GM19395 (cell line): ENCODE measurements around the gene CDYL.

Experiments used
- ATAC-seq: cut with Tn5 transposase; IDR thresholded peaks from one replicate; pipeline ENCODE4 v1.9.1; 2021; ENCODE audit warnings: mild to moderate bottlenecking, moderate library complexity; ENCODE audit not compliant: unreplicated experiment

CDYL gene

DNA sequence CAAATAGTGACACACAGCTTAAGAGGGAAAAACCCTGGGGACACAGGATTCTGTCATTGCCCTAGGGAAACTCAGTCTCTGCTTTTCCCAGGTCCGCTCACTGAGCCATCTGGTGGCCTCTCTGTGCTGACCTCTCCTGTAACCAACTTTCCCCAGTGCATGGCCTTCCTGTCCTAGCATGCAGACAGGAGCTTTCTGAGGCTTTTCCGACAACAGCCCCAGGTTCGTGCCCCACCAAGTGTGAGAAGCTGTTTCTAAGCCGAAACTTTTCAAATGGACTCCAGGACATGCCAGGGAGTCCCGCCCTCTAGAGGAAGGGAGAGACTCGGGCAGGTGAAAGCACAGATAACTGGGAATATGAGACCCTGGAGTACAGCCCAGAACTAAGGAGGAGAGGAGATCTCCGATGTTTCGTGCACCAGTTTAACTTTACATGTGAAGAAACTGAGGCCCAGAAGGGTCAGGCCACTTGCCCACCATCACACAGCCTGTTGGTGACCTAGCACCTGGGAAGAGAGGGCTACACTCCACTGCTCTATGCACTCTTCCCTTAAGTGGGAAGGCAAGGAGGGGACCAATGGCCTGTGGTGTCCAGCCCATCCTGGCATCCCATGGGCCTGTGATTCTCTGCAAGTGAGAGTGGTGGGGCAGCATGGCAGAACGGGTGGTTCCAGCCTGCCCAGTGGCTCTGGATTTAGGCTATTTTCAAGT, 181.5 kb downstream of the CDYL start:
- ATAC-seq = no peak

DNA sequence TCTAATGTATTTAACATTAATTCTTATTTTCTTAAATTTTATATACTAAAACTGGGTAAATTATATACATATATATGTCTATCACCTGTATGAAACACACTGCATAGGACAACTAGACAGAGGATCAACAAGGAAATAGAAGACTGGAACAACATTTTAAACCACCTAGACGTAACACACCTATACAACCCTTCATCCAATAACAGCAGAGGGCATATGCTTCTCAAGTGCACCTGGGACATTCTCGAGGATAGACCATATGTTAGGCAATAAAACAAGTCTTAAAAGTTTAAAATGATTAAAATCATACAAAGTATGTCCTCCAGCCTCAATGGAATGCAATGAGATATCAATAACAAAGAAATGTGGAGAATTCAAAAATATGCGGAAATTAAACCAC, 182.4 kb downstream of the CDYL start:
- ATAC-seq = no peak

DNA sequence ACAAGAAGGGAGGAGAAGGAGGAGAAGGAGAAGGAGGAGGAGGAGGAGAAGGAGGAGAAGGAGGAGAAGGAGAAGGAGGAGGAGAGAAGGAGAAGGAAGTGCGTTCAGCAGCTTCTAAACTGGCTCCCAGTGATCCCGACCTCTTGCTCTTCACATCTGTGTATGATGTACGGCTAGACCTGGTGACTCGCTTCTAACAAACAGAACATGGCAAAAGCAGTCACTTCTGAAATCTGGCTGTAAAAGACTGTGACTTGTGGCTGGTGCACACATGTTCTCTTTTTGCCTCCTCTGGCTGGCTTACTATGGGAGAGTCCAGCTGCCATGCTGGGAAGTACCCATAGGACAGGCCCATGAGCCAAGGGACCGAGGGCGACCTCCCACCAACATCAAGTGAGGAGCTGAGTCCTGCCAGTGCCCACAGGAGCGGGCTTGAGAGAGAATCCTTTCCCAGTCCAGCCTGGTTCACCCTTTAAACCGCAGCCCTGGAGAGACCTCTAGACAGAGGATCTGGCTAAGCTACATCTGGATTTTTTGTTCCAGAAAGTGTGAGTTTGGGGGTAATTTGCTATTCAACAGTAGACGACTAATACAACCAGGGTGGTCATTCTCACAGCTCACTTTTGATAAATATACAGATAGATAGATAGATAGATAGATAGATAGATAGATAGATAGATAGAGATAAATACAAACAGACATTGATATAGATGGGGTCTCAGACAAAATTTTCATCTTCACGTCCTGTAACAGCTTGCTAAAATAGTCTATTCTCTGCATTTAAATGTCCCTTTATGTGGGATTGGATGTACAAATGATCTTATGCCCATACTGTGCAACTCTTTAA, 185.3 kb downstream of the CDYL start:
- ATAC-seq = no peak

DNA sequence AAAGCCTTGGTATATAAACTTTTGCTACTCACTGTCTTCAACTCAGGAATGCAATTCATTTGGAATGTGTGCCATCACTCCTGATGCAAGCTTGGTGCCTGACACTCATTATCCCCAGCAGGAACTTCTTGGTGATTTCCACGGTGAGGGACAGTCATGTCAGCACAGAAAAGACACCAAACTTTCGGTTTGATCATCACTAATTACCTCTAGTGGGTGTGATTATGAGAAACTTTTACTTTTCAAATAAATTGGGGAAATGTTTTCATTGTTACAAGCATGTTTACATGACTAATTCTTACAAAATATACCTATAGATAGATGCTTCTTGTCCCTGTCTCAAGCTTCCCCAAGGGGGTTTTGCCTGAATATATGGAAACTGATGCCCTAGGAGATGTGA, 186.7 kb downstream of the CDYL start:
- ATAC-seq = no peak

DNA sequence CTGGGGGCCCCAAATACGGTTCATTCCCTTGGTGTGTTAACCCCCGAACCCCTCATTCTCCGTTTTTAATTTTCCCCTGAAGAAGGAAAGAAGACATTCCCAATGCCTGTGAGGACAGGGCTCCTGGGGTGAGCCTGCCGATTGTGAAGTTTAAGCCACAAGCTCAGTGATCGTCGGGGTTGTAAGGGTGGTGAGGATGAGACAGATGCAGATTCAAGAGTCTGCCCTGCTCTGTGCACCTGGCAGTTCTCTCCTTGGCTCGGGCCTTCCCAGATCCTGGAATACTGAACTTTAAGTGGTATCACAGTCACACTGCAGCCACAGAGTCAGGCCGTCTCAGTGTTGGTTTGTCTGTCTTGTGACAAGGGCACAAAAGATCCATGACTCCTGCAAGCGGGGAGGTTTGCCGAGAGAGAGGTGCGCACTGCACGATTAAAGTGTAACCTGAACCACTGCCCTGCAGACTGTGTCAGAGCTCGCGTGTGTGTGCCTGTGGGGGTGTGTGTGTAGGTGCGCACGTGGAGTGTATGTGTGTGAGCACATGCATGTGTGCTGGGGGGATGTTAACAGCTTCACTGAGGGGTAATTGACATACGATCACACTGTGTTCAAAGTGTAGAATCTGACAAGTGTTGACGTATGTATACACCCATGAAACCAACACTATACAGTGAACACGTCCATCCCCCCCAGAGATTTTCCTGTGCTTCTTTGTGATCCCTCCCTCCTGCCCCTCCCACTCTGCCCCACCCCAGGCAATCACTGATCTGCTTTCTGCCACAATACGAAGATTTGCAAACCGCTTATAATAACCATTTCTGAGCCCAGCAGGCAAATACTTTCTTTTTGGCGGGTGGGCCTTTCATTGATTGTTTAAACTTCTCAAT, 188.7 kb downstream of the CDYL start:
- no peak for ATAC-seq

DNA sequence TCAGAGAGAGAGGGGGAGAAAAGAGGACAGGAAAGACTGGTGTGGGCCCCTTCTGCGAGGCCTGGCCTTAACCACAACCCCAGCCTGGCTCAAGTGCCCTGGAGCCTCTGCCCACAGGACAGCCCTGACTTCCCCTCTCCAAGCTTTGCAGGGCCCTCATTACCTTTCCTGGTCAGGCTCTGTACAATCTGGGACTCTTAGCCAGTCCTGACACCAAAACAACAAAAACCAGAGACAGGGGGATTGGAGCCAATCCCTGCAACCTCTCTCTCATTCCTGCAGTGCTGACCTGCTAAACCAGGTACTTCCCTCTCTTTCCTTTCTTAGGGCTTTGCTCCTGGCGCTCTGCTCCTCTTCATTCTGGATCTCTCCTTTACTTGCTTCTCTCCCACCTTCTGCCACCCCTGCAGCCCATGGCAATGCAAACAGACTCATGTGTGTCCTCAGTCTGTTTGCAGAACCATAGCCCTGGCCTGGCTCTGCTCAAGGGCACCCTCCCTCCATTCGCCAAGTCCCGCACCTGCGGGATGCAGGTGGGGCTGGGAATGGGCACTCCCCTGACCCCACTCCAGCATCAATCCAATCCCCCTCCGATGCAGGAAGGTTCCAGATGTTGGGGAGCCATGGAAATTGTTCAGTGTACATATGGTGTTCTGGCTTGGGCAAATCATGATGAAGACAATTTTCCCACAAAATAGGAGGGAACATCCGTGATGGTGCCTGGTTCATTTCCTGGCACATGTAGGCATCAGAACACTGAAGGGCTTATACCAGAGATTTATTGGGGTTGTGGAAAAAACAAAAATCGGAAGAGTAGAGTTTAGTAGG, 189.6 kb downstream of the CDYL start:
- no peak for ATAC-seq

DNA sequence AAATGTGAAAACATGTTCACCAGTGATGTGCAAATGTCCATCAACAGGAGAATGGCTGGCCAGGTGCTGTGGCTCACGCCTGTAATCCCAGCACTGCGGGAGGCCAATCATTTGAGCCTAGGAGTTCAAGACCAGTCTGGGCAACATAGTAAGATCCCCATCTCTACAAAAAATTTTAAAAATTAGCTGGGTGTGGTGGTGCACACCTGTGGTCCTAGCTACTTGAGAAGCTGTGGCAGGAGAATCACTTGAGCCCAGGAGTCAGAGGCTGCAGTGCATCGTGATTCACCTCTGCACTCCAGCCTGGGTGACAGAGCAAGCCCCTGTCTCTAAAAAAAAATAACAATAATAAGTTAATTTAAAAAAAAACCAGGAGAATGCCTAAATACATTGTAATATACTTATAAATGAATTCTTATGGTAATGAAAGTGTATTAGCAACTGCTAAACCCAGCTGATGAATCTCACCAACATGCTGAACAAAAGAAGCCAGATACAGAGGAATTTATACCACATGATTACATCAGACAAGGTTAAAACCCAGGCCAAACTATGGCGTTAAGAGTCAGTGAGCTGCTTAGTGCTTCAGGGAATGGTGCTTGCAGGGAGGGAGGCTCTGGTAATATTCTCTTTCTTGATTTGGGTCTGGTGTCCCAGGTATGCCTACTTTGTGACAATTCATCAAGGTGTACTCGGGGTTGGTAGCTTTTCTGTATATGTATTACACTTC, 191.3 kb downstream of the CDYL start:
- no peak for ATAC-seq

DNA sequence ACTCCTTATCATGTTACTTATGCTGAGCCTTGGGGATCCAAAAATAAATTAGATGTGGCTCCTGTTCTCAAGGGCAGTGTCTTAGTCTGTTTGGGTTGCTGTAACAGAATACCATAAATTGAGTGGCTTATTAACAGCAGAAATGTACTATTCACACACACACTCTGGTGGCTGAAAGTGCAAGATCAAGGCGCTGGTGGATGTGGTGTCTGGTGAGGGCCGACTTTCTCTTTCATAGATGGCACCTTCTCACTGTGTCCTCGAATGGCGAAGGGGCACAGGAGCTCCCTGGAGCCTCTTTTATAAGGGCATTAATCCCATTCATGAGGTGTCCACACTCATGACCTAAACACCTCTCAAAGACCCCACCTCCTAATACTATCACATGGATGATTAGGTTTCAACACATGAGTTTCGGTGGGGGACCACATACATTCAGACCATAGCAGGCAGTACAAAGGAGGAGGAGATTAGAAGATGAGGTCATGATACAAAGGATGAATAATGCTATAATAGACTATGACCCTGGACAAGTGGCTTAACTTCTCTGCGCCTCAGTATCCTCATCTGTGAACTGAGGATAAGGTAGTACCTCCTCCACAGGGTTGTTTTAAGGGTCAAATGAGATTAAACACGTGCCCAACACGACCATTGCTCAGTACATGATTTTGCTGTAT, 193.5 kb downstream of the CDYL start:
- no peak for ATAC-seq

DNA sequence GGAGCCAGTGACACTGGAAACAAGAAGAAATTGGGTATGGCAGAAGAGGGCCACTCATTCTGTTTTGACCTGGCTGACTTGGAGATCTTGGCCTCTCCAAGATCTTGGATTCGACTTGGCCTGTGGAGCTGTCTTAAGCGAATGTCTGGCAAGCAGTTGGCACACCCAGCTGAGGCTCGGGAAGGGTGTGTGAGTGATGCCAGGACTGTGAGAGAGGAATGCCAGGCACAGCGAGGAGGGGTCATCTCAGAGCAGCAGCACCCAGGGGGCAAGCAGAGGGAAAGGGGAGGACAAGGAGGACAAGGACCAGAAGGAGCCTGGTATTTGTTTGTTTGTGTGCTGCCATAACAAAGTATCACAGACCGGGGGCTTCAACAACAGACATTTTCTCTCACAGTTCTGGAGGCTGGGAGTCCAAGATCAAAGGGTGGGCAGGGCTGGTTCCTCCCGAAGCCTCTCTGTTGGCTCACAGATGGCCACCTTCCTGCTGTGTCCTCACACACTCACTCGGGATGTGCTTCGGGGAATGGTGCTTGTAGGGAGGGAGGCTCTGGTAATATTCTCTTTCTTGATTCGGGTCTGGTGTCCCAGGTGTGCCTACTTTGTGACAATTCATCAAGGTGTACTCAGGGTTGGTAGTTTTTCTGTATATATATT, 194.7 kb downstream of the CDYL start:
- no peak for ATAC-seq

DNA sequence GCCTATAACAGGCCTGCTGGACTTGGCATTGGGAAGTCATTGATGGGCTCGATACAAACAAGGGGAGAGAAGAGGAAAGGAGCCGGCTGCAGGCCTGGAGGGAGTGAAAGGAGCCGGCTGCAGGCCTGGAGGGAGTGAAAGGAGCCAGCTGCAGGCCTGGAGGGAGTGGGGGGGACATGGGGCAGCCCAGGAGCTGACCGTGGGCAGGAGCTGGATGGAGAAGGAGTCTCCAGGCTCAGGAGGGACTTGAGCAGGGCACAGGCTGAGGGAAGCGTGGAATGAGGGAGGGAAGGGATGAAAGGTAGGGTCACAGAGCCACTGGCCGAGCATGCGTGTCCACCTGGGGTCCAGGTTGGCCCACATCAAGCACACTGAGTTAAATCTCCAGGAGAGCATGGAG, 195.6 kb downstream of the CDYL start:
- ATAC-seq = no peak

DNA sequence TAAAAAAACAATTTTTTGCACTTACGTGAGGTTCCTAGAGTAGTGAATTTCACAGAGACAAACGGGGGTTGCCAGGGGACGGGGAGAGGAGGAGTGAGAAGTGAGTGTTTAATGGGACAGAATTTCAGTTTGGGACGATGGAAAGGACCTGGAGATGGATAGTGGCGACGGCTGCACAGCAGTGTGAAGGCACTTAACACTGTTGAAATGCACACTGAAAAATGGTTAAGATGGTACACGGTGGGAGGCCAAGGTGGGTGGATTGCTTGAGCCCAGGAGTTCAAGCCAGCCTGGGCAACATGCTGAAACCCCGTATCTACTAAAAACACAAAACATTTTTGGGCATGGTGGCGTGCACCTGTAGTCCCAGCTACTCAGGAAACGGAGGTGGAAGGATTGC, 196.2 kb downstream of the CDYL start:
- no peak for ATAC-seq

DNA sequence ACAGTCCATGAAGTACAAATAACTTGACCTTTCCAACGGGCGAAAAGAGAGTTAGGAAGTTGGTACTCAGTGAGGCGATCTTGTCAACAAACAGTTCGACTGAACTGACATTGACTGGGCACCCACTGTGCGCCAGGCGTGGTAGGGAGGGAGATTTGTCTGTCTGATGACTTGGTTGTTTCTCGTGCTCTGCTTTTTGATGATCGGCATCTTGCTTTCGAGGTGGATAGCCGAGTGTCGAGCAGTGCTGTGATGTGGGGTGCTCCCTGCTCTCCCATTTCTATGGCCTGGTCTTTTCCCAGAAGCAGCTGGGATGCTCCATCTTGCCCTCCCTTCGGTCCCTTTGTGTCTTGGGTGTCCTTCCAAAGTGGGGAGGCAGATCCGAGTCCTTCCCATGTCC, 197.2 kb downstream of the CDYL start:
- no peak for ATAC-seq

DNA sequence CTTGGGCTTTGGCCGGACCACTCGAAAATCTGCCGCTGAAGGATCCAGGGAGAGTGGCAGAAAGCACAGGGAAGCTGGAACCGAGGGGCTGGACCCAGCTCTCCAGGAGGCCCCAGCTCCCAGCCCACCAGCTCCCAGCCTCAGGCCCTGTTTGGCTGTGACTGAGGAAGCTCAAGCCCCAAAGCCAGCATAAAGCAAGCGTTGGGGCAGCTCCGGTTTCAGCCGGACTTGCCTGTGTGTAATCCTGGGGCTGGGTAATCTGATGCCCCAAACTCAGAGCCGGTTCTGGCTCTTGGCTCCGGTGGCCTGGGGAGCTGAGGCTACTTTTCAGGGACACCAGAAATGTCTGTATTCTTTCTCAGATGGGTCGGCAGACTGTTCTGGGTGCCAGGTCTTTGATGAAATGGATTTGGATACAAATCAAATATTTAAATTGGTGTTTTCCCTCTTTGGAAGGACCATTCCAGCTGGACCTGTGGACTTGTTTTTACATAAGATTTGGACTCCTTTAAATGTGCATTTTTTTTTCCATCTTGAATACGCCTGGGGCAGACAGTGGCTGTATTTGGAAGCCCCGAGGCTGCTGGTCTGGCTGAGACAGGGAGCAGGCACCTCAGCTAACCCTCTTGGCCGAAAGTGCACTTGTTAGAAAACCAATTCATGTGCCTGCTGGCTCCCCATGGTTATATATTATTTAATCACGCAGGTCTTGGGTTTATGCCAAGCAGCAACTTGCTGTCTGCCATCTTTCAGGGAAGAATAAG, 198.0 kb downstream of the CDYL start:
- ATAC-seq = no peak

DNA sequence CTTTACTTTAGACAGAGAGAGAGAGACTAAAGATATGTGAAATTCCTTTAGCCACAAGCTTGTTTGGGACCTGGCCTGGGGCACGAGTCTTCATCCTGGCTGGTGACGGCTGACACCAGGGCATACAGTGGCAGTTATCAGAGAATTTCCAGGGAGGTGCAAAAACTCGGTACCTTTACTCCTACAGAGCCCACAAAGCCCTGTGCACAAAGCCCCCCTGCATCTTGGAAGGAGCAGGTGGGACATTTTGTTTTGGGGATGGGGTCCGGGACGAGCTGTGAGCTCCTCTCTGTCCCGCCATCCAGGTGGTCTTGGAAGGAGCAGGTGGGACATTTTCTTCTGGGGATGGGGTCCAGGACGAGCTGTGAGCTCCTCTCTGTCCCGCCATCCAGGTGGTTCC, 198.8 kb downstream of the CDYL start:
- ATAC-seq = no peak

DNA sequence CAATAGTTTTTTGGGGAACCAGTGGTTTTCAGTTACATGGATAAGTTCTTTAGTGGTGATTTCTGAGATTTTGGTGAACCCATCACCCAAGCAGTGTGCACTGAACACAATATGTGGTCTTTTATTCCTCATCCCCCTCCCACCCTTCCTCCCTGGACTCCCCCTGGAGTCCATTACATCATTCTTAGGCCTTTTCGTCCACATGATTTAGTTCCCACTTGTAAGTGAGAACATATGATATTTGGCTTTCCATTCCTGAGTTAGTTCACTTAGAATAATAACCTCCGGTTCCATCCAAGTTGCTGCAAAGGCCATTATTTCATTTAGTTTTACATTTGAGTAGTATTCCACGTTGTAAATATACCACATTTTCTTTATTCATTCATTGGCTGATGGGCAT, 199.3 kb downstream of the CDYL start:
- ATAC-seq = no peak

DNA sequence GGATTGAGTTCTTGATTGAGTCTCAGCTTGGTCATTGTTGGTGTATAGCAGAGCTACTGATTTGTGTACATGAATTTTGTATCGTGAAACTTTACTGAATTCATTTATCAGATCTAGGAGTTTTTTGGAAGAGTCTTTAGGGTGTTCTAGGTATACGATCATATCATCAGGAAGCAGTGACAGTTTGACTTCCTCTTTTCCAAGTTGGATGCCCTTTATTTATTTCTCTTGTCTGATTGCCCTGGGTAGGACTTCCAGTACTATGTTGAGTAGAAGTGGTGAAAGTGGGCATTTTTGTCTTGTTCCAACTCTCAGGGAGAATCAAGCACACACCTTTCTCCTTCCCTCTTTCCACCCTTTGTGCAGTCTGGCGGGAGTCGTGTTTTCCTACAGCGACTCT, 201.3 kb downstream of the CDYL start:
- no peak for ATAC-seq

DNA sequence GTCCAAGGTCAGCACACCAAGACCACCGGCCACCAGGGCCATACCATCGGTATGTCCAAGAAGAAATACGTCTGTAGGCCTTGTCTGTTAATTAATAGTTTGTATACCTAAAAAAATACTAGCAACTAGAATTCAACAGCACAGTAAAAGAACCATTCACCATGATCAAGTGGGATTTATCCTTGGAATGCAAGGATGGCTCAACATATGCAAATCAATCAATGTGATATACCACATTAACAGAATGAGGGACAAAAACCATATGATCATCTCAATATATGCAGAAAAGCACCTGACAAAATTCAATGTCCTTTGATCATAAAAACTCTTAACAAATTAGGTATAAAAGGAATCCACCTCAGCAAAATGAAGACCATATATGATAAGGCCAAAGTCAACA, 203.2 kb downstream of the CDYL start:
- ATAC-seq = no peak

DNA sequence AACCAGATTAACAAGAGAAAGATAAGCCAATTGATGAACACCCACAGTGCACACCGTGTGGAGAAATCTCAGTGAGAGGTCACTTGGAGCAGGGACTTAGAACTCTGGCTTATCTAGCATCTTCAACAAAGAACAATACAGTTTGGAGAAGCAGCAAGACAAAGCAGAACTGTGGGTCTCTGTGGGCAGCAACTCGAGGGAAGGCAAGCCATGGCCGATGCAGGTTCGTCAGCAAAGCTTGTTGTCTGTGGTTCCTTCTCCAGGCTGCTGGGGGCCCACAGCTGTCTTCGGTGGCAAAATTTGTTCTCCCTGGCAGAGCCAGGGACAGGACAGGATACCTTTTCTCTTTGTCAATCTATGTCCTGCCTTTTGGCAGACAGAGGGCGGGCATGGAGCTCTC, 205.6 kb downstream of the CDYL start:
- no peak for ATAC-seq
